Frontal cortex (tissue), 4 donors: ENCODE data around the gene LCN15. TPM values are rescaled to one million over a fixed set of nuclear protein-coding genes. Genes with fewer than 3 reads are reported as not detected.
A peak's percentile ranks its signal among the peaks of the same experiment; 100 is the strongest.
"Not testable (repeated sequence)": the region's sequence is repeated elsewhere in the genome, so short reads cannot be mapped to it uniquely, and the experiment has no call there.

Experiments used
- DNase-seq, 2 donors: peaks; one replicate each; pipeline ENCODE4 v3.0.0; 2012; ENCODE audit warnings: low spot score in 2 of 2
- FAIRE-seq: peaks from 2 replicates; lab custom pipeline; 2012; peaks lifted over from hg19 to GRCh38; lab: Jason Lieb, UNC
- small RNA-seq: library from RNA; depleted of rRNA; stranded (forward); fragments of <200 nt; gene quantifications from one replicate; pipeline ENCODE3, GENCODE V24; 2014
- total RNA-seq: library from RNA; depleted of rRNA; stranded (reverse); fragments of >200 nt; gene quantifications from one replicate; pipeline ENCODE4 v1.2.3, GENCODE V29; 2014
- donor health status: control.
- donor health status: control.
- donor health status: control.

The LCN15 gene
- total RNA-seq, 1 donor from 2014 or later = not detected

- DNase-seq = peak; percentile 77 to 82
- no peak for FAIRE-seq
Observed at GRCh38 chr9:136711751-136712689, 52.3 kb downstream of the LCN15 start, which contains the start of gene DIPK1B. DIPK1B (plus strand) TSS chr9:136712572; CDS start chr9:136712666, 94 bp downstream.

- not testable (repeated sequence) for DNase-seq, FAIRE-seq
Observed at GRCh38 chr9:136711219-136711648, 53.1 kb downstream of the LCN15 start.

GRCh38 chr9:136710543-136710942 is 53.8 kb downstream of the LCN15 start:
- DNase-seq = no peak

More at GRCh38 chr9:136710543-136710942, 53.8 kb downstream of the LCN15 start:
- FAIRE-seq = no peak

Small RNAs within 50 kb of the gene (small RNA-seq; reads per million reads assigned to genes)
- gene AL355987.2 = not detected
- not detected for gene ATP6V1G1P3
- gene MIR6722 = not detected

Other genes starting within 250 kb of the LCN15 start
- gene NOTCH1, start 218.5 kb downstream of the LCN15 start, total RNA-seq = 15.9 TPM
- gene EGFL7, start 101.6 kb downstream of the LCN15 start, total RNA-seq = 12.6 TPM
- 1.2 TPM for gene AGPAT2, start 77.1 kb downstream of the LCN15 start, total RNA-seq
- 26.9 TPM for gene DIPK1B, start 51.9 kb downstream of the LCN15 start, total RNA-seq
- gene LCN10, start 21.6 kb downstream of the LCN15 start, total RNA-seq = not detected
- not detected for gene LCN6, start 16.0 kb downstream of the LCN15 start, total RNA-seq
- not detected for gene LCN8, start 6.3 kb downstream of the LCN15 start, total RNA-seq
- 17.1 TPM for gene TMEM141, start 26.8 kb upstream of the LCN15 start, total RNA-seq
- 2.0 TPM for gene CCDC183, start 31.8 kb upstream of the LCN15 start, total RNA-seq
- gene RABL6, start 43.4 kb upstream of the LCN15 start, total RNA-seq = 35.1 TPM
- gene AJM1, start 78.0 kb upstream of the LCN15 start, total RNA-seq = 0.82 TPM
- 143 TPM for gene PHPT1, start 84.9 kb upstream of the LCN15 start, total RNA-seq
- 4.1 TPM for gene MAMDC4, start 87.8 kb upstream of the LCN15 start, total RNA-seq
- 140 TPM for gene EDF1, start 101.8 kb upstream of the LCN15 start, total RNA-seq
- 7.3 TPM for gene TRAF2, start 122.0 kb upstream of the LCN15 start, total RNA-seq
- gene FBXW5, start 180.2 kb upstream of the LCN15 start, total RNA-seq = 62.4 TPM
- not detected for gene C8G, start 180.7 kb upstream of the LCN15 start, total RNA-seq
- not detected for gene LCN12, start 187.8 kb upstream of the LCN15 start, total RNA-seq
- 61.1 TPM for gene PTGDS, start 213.0 kb upstream of the LCN15 start, total RNA-seq
- gene LCNL1, start 218.5 kb upstream of the LCN15 start, total RNA-seq = 0.82 TPM
- gene PAXX, start 227.9 kb upstream of the LCN15 start, total RNA-seq = 13.5 TPM
- gene CLIC3, start 232.1 kb upstream of the LCN15 start, total RNA-seq = not detected